Mammary epithelial cell (primary cell): ENCODE measurements around the gene PIK3C2G.

Experiments
- CTCF ChIP-seq, 2 donors: IDR thresholded peaks in 1 of 2; conservative IDR thresholded peaks in 1 of 2; 2 replicates each; pipeline ENCODE4 v1.5.1; 2011 to 2012; ENCODE audit warnings: inconsistent platforms in 2 of 2, low read length in 2 of 2, mild to moderate bottlenecking in 2 of 2, control low read depth in 1 of 2, low read depth in 1 of 2; ENCODE audit not compliant: insufficient read depth in 1 of 2; ENCODE audit errors: extremely low read depth in 1 of 2
- EZH2 ChIP-seq: IDR thresholded peaks from 2 replicates; pipeline ENCODE4 v1.6.1; 2012; ENCODE audit warnings: low read length, inconsistent platforms, borderline replicate concordance

GRCh38 chr12:18549598-18549997 lies 288.3 kb downstream of the PIK3C2G start:
- TF ChIP-seq CTCF (conservative IDR thresholded peaks at IDR 0.05 in 1 of 2, IDR thresholded peaks at IDR 0.05 in 1 of 2; ENCODE audit: extremely low read depth in 1 of 2, insufficient read depth in 1 of 2, low read depth in 1 of 2, low read length in 2 of 2), result no peak
- TF ChIP-seq EZH2, result no peak
